ENCODE data around the gene MACO1.
"Not testable (repeated sequence)": the region's sequence is repeated elsewhere in the genome, so short reads cannot be mapped to it uniquely, and the experiment has no call there.

Gene MACO1

DNA sequence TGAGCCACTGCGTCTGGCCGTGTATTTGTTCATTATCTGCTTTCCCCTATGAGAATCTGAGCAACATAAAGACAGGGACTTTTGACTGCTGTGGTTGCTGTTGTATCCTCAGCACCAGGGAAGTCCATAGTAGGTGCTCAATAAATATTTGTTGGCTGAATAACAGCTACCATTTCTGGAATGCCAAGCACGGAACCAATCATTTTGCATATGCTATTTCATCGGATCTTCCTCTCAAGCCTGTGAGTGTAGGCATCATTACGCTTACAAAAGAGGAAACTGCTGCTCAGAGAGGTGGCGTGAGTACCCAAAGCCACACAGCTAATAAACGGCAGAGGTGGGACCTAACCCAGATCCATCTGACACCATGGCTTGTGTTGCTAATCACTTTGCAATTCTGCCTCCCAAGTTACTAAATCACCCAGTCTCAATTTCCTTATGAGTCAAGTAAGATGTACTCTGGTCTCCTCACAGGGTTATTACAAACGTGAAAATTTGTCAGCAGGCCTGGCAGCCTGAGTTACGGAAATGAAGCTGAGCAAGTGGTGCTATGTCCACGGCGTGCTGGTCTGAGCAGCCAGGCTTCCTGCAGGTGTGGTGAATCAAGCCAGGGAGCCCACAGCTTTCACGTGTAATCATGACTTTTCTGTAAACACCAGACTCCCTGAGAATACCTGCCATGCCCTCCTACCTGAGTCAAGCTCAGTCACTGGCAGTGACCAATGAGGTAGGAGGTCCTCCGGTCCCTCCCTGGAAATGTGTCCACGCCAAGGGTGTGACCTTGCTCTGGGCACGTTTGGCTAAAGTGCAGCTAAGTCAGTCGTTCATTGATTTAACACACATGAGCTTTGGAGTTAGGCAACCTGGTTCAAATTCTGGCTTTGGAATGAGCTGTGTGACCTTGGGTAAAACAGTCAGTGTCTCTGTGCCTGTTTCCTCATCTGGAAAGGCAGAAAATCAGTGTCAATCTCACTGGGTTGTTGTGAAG lies 5.3 kb upstream of the MACO1 start:
- DNase-seq: no peak

DNA sequence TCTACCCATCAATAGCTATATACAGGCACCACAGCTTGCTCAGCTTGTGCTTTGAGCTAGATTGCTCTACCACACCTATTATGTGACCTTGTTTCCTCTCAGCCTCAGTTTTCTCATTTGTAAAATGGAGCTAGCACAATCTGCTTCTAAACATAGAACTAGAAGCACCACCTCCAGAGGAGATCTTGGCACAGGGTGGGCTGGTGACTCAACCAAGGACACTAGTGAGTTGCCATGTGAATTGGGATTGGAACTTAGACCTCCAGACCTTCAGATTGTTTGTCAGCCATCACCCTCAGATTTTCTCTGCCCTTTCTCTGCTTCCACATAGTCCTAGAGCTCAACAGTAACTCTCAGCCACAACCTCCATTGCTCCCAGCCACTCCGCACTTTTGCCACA lies 3.0 kb upstream of the MACO1 start:
- no peak for DNase-seq

DNA sequence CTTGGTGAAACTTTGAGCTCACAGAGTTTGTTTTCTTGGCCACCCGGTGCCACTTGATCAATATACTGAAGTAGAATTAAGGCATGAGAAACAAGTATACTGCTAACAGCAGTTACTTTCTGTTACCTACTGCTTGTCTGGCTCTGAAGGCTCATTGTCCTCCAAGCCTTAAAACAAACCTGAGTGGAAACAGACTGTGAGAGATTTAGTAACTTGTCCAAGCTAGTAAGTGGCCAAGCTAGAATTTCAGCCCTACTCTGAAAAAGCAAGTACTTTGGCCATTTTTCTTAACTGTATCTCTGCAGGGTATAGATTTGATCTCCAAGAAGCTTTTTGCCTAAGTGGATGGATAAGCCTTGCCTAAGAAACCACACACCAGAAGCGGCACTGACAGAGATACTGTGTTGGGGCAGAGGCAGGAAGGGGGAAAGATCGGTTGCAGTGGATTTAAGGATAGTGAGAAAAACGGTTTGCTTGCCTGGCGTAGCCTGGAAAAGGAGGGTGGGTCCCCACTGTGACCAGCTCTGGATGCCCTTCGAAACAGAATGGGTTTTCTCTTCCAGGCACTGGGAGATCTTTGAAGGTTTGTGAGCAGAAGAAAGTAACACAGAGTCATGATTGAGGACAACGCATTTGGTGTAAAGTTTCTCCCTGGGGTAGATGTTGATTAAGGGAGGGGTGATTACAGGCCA lies 2.1 kb upstream of the MACO1 start:
- no peak for DNase-seq

DNA sequence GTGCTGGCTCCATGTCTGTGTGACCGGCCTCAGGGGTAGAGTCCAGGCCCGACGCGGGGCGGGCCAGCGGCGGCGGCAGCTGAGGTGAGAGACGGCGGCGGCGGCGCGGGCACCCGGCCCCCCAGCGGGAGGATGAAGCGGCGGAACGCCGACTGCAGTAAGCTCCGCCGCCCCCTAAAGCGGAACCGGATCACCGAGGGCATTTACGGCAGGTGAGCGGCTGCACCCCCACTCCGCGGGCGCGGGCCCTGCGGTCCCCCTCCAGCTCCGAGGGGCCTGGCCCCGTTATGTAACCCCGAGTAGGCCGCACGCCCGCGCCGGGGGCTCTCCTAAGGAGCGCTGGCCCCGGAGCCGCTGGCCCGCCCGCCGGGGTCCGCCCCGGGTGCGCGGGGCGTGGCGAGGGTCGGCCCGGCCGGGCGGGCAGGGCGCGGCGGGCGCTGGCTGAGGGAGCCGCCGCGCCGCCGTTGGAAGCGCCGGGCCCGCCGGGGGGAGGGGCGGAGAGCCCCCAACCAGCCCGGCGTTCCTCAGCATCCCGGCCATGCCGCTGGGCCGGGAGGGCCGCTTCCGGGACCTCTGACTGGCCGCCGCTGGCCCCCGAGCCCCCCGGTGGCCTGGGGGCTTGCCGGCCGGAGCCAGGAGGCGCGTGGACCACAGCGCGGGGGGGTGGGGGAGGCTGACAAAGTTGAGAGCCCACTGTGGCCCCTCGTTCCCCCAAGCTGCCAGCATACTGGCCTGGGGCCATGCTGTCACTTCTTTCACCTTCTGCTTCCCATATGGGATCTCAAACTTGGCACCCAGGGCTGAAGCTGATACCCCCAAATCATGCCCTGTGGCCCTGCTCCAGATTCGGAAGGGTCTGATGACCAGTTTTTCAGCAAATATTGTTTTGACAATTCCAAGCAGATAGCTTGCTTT lies 527 bp downstream of the MACO1 start:
- DNase-seq: no peak

DNA sequence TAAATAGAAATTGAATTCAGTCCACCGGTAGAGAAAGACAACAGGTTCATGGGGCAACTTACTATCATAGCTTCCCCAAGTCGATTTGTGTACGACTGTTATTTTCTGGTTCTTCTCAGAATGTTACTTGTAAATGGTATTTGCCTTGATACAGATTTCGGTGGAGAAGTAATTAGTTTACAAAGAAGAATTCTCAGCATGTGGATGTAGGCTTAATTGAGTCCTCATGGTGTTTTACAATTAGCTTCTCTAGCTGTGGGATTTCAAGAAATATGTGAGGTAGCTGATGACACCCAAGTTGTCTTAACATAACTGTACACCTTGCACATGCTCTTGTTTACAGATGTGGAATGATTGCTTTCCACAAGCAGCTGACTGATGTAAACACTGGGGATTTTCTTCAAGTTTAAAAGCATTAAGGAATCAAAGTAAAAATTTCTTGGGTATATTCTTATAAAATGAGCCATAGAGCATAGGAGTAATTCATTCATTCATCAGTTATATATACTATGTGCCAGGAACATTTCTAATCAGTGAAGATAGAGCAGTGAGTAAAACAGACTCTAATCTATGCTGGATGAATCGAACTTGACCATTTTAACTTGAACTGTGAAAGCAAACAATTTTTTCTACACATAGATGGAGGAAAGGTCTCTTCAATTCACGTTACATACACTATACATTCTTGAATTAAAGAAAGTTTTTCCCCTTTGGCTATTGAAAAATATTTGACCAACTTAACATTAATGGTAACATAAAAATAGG lies 1.4 kb downstream of the MACO1 start:
- no peak for DNase-seq

DNA sequence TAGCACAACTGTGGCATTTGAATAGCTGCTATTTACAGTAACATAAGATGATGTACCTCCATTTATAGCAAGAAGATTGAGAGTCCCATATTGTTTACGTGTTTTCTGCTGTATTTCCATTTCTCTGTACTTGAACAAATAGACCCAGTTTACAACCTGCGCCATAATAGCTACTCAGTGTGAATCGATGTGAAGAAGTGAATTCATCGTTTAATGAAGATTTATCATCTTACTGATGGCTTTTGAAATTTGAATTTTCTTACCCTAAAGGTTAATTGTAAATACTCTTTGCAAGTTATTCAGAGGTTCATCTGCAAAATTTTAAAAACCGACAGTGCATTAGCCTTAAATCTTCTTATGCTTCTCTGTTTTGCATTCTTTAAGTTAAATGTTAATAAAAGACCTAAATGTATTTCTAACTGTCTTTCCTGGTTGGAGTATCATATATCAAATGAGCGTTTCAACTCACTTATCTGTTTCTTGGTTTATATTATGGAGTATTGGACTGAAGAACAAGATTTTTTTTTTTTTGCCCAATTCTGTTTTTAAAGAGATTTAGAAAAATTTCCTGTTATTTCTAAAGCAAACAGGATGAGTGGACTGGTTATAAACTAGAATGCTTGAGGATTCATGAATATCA lies 2.2 kb downstream of the MACO1 start:
- DNase-seq: no peak

DNA sequence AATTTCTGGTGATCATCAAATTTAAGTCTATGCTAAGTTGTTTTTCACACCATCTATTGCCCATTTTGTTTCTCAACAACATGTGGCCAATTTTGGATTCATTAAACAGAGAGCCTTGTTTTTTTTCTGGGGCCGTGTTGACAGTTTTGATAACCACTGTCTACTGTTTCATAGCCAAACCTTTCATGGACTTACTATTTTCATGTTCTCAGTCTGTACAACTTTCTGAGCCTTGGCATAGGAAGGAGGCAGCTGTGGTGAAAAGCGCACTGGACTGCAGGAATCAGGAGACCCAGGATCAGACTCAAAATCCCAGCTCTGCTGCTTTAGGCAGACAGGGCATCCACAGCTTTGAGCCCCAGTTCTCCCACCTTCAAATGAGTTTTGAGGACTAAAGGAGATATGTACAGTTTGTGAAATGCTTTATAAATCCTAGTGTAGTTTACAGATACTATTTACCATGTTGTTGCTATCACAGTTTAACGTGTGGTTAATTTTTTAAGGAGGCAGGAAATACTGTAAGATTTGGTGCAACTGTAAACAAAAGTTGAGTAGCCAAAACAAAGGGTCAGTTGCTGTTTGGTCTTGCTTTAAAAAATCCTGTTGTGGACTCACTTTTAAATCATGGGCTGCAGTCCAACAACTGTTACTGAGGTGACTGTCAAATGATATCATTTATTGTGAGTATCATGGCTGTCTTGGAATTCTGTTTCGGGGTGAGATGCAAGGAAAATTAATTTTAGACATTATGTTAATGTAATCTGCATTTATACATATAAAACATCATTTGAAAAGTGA lies 2.9 kb downstream of the MACO1 start:
- DNase-seq: no peak

- no peak for DNase-seq
Observed at GRCh38 chr1:25435397-25436108, 4.9 kb downstream of the MACO1 start.

DNA sequence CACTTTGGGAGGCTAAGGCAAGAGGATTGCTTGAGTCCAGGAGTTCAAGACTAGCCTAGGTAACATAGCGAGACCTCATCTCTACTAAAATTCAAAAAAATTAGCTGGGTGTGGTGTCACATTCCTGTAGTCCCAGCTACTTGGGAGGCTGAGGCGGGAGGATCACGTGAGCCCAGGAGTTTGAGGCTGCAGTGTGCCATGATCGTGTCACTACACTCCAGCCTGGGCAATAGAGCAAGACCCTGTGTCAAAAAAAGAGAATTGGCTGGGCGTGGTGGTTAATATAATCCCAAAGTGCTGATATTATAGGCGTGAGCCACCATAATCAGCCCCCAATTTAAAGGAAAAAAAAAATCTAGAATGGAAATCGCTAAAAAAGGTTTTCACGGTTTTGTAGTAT lies 7.0 kb downstream of the MACO1 start:
- DNase-seq: no peak

- no peak for DNase-seq
Observed at GRCh38 chr1:25439287-25439686, 8.6 kb downstream of the MACO1 start.

- no peak for DNase-seq
Observed at GRCh38 chr1:25442178-25442577, 11.5 kb downstream of the MACO1 start.

- no peak for DNase-seq
Observed at GRCh38 chr1:25443030-25443699, 12.5 kb downstream of the MACO1 start.

GRCh38 chr1:25444604-25445003 lies 13.9 kb downstream of the MACO1 start:
- DNase-seq: not testable (repeated sequence)

- no peak for DNase-seq
Observed at GRCh38 chr1:25445993-25446538, 15.4 kb downstream of the MACO1 start.

GRCh38 chr1:25447547-25447946 lies 16.9 kb downstream of the MACO1 start:
- DNase-seq: no peak

- no peak for DNase-seq
Observed at GRCh38 chr1:25450891-25451290, 20.2 kb downstream of the MACO1 start.

- DNase-seq: no peak
Observed at GRCh38 chr1:25451908-25452307, 21.2 kb downstream of the MACO1 start.

- no peak for DNase-seq
Observed at GRCh38 chr1:25456502-25456901, 25.8 kb downstream of the MACO1 start.
